GM18868 (cell line): ENCODE data around the gene KRT17.
"Not testable (repeated sequence)": the region's sequence is repeated elsewhere in the genome, so short reads cannot be mapped to it uniquely, and the experiment has no call there.

Experiments used
- ATAC-seq: cut with Tn5 transposase; IDR thresholded peaks from one replicate; pipeline ENCODE4 v1.9.1; 2021; ENCODE audit warnings: mild to moderate bottlenecking, moderate library complexity; ENCODE audit not compliant: unreplicated experiment

The KRT17 gene

DNA sequence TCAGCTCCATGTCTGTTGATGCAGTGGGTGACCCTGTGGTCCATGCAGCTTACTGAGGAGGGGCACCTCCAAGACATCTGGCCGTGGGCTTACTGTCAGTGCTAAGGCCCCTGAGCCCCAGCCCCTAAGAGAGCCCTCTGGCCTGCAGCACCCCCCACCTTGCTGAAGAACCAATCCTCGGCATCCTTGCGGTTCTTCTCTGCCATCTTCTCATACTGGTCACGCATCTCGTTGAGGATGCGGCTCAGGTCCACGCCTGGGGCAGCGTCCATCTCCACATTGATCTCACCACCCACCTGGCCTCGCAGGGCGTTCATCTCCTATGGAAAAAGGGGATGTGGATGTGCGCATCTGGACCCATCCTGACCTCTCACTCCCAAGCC lies 2.9 kb downstream of the KRT17 start:
- not testable (repeated sequence) for ATAC-seq

DNA sequence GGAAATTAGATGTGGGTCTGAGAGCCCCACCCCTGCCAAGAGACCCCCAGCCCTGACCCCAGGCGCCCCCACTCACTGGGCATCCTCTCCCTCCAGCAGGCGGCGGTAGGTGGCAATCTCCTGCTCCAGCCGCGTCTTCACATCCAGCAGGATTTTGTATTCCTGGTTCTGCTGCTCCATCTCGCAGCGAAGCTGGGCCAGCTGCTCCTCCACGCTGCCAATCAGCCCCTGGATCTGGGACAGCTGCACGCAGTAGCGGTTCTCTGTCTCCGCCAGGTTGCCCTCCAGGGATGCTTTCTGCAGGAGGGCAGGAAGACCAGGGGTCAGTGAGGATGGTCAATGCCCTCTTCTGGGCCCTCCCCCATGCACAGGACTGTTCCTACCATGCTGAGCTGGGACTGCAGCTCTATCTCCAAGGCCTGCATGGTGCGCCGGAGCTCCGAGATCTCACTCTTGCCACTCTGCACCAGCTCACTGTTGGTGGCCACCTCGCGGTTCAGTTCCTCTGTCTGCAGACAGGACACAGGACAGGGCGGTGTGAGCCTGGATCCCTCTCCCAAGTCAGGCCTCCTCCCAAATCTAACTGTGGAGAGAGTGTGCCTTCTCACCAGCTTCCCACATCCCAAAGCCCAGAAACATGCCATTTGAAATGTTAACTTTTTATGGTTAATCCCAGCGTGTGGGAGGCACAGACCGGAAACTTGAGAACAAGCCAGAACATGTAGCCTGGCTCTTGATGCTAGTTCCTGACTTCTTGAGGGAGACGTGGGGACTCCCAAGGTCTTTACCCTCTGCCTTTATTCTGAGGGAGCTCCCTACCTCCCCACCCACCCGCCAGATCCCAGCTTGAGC lies 3.6 kb downstream of the KRT17 start:
- ATAC-seq, result no peak

DNA sequence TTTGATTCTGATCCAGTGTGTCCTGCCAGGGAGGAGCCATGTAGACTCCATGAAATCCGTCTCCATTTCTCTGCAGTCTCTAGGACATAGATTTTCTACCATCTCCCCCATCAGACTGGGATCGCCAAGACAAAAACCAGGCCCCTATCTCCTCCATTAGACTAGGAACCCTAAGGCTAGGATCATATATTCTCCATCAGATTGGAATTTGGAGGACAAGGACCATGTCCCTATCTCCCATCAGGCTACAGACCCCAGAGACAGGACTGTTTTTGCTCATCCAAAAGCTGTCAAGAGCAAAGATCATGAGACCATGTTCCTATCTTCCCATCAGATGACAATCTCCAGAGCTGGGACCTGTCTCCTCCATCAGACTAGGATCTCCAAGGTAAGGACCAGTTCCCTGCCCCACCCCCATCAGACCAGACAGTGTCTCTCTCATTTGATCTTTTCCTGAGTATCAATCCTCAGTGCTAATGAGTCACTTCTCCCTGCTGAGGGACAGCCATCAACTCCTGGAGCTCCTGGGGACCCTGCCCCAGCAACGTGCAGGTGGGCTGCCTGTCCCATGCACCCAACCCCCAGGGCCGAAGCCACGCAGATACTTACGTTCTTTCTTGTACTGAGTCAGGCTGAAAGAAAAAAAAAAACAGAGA lies 4.3 kb downstream of the KRT17 start:
- ATAC-seq, result not testable (repeated sequence)

DNA sequence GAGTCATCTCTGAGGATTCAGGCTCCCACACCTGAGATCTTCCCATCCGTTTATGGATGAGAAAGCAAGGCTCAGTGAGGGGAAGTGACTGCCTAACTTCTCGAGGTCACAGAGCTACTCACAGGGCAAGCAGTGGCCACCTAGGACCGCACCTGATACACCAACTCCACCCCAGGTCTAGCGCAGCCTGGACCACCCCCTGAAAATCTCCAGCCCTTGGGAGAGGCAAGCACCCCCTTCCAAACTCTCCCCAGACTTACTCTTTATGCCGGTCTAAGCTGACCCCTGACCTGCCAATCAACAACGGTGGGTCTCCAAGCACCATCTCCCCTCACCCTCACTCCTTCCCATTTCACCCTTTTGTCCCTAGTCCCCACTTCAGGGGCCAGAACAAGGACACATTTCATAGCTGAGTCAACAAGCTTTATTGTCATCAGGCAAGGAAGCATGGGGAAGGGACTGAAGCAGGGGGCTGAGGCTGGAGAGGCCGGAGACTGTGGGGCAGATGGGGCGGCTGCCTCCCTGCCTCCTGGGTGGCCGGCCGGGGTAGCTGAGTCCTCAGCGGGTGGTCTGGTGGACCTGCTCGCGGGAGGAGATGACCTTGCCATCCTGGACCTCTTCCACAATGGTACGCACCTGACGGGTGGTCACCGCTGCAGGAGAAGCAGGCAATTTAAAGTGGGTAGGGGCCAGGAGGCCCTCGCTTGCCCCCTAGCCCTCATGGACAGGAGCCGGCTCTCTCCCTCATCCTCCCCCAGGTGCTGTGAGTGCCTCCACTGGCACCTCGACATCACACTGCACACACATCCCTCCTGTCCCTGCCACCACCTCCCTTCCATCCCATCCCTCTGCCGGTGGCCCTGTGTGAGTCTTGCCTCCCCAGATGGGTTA lies 5.1 kb downstream of the KRT17 start:
- ATAC-seq, result no peak

DNA sequence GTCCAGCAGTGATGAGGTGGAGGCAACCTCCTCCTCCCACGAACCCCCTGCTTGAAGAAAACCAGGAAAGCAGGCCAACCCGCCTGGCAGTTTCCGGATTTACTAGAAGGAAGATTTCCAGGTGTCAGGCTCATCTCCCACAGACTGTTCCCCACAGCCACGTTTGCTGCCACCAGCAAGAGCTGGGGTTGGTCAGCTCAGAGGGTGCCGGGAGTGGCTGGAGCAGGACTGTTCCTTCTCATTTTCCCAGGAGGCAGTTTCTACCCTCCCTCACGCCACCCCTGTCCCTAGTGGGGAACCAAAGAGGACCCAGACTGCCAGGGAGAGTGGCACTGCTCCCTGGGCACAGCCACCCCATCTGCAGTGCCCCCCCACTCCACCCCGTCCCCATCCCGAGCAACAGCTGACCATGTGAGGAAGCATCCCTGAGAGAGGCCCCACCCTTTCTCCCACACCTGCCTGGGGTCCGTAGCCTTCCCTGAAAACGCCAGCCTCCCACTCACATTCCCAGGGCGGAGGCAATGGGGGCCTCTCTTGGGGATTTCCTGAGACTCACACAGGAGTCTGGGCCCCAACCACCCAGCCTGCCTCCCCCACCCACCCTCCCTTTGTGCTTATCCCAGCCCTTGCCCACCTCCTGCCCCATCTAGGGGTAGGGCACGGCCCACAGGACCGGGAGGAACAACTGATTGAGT lies 5.9 kb downstream of the KRT17 start:
- no peak for ATAC-seq

DNA sequence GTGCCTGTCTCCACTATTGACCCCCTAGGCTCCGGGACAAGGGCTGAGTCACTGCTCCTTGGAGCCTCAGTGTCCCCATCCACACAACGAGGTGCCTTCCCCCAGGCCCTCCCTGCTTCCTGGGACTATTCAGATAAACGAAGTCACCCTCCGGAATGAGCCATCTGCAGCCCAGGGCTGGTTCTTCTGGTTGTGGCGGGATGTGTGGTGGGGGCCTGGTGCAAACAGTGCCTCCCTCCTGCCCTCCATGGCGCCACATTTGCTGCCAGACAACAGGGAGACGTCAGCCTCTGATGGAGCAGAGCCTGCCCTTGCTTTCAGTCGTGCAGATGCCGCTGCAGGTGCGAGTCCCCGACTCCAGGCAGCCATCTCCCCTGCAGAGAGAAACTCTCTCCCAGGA lies 6.7 kb downstream of the KRT17 start:
- ATAC-seq, result no peak

DNA sequence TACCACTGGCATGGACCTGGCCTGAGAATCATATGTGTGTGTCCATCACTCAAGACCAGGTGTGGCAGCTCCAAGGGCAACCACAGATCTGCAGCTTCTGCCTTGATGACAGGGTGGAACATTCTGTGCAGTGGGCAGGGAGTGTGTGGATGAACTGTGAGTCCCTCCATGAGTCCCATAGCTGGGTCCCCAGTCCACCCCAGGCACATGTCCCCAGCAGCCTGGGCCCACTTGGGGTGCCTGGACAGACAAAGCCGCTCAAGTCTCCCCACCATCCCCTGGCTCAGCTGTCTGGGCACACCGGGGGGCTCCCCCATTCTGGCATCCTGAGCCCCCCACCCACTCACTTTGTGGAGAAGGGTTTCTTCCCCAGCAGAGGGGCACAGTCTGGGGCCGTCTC lies 7.2 kb downstream of the KRT17 start:
- ATAC-seq, result no peak

DNA sequence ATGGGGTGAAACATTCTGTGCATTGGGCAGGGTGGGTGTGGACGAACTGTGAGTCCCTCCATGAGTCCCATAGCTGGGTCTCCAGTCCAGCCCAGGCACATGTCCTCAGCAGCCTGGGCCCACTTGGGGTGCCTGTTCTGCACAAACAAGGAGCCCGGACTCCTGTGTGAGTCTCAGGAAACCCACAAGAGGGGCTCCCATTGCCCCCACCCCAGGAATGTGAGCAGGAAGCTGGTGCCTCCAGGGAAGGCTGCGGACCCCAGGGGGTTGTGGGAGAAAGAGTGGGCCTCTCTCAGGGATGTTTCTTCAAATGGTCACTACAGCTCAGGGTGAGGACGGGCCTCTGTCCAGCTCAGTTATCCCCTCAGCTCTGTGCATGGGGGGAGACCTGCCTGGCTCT lies 7.9 kb downstream of the KRT17 start:
- not testable (repeated sequence) for ATAC-seq

DNA sequence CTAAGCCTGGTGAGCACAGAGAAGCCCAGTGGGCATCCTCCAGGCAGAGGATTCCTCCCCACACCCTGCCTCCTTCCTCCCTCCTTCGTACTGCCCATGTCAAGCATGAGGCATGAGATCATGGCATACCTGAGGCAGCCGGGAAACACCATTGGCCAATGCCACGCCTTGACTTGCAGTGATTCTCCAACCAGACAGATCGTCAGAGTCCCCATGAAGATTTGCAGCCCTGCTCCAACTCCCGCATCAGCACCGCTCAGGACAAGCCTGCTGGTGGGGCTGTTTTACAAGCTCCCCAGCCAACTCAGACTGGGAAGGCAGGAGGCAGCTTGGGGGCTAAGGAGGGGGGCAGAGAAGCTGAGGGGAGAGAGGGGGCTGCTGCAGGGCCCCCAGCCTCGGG lies 8.9 kb downstream of the KRT17 start:
- no peak for ATAC-seq

DNA sequence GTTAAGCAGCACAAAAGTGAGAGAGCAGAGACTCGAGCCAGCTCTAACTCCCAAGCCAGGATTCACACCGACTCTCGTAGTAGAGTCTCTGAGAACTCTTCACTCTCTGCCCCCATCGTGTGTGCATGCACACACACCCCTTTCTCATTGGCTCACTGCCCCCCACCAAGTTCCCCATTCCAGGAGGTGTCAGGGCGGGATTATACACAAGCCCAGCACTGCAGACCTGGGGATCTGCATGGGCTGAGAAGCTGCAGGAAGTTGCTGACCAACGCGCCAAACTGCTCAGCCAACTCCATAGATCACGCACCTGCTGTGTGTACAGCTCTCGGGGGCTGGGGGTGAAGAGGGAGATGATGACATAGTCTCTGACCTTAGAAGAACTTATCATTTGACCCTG lies 9.6 kb downstream of the KRT17 start:
- not testable (repeated sequence) for ATAC-seq

DNA sequence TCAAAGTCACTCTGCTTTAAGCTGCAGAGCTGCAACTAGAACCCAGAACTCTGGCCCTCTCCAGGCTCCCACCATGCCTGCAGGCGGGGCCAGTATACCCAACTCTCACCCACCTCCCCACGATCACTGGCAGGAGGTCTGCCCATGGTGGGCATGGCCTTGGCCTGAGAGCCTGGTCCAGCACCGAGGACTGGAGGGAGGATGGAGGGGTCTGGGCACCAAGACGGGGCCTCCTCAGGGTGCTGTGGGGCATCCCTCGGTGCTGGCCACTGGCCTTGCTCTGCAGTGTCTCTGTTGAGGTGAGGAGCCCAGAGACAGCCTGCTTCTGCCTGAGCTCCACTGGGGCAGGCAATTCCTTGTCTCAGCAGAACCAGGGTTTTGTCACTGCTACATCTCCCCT lies 10.3 kb downstream of the KRT17 start:
- no peak for ATAC-seq

DNA sequence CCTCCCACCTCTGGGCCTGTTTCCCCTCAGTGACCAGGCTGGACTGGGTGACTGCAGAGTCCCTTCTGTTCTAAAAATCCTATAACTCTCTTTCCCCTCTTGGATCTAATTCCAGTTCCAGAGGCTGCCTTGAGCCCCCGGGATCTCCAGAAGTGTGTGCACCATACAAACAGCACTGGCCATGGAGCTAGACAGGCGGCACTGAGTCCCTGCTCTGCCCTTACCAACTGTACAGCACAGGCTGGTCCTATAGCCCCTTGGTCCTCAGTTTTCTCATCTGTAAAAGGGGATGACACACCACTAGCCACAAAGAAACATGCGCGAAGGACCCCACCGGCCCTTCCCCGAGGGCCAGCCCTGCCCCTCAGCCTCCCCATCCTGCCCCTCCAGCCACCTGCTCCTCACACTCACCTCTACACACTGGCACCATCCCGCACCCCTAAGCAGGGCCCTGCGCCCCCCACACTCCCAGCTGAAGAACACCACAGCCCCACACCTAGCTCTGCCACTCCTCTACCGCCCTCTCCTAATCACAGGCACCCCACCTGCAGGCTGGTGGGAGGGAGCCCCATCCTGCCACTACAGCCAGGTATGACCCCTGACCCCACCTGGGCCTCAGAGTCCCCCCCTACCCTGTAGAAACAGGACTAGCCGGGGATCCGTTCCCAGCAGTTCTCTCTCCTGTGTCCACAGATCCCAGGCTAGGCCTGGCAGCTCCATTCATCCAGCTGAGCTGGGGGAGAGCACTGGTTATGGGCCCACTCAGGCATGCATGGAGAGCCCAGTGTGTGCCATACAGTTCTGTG lies 10.9 kb downstream of the KRT17 start:
- no peak for ATAC-seq

DNA sequence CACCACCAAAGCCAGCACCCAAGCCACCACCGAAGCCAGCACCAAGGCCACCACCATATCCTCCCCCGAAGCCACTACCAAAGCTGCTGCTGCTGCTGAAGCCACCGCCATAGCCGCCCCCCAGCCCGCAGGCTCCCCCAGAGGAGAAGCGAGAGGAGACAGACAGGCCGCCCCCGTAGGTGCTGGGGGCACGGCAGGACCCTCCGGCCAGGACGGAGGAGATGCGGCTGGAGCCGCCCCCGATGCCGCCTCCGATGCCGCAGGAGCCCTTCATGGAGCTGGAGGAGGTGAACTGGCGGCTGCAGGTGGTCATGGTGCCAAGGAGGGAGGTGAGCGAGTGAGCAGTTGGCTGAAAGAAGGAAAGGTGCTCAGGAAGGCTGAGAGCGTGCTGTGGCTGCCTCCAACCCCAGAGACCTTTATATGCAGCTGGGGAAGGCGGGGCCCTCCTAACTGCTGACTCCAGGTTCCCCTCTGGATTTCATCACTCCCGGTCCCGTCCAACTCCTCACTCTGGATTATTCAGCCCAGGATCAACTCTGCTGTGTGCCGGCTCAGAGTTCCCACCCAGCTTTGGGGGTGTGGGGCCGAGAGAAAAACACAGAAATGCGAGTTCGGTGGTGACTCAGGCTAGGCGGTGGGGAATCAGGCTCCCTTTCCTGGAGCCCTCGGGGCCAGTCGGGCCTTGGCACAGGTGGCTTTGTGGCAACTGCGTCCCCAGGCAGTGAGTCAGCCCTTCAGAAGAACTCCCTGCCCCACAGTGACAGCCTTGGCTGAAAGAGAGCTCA lies 11.8 kb downstream of the KRT17 start, which contains the start of gene KRT16:
Gene KRT16 (minus strand): TSS at position 392 of the 785 bp plus-strand sequence. CDS start 79 bp downstream, at position 313.
- ATAC-seq, result not testable (repeated sequence)

DNA sequence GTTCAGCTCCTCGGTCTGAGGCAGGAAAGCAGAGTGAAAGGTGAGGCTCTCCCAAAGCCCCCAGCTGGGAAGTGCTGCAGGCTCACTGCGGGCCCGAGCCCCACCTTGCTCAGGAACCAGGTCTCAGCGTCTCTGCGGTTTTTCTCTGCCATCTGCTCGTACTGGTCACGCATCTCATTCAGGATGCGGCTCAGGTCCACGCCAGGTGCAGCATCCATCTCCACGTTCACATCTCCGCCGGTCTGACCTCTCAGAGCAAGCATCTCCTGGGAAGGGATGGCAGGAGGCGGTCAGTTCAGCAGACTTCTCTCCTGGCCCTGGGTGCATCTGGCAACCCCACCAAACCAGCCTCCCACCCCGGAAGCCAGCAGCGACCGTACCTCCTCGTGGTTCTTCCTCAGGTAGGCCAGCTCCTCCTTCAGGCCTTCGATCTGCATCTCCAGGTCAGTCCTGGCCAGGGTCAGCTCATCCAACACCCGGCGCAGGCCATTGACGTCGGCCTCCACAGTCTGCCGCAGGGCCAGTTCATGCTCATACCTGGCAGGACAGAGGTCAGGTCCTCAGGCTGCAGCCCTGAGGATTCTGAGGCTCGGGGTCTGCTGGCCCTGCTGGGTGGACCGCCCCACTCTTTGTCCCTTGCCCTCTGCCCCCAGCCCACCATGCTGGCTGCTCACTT lies 13.3 kb downstream of the KRT17 start:
- no peak for ATAC-seq

DNA sequence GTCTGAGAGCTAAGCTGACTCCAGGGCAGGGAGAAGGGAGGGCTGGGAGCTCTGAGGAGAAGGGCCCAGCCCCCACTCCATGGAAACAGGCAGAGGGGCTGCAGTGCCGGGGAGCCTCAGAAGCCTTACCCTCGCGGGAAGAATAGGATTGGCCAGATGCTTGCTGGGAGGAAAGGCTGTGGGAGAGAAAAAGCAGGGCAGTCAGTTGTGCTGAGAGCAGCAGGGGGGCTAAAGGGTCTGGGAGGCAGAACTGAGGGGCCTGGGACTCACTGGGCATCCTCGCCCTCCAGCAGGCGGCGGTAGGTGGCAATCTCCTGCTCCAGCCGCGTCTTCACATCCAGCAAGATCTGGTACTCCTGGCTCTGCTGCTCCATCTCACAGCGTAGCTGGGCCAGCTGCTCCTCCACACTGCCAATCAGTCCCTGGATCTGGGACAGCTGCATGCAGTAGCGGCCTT lies 14.3 kb downstream of the KRT17 start:
- not testable (repeated sequence) for ATAC-seq

DNA sequence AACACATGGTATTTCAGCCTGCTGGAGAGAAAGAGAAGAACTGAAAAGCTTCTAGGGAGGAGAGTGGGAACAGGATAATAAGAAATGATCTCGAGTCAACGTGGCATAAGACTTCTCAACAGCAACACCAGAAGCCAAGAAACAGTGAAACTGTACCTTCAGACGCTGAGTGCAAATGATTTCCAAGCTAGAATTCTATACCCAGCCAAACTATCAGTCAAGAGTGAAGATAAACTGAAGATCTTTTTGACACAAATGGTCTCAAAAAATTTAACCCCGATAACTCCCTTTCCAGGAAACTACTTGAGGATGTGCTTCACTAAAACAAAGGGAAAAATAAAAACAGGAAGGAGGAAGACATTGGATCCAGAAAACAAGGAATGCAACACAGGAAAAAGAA lies 17.4 kb downstream of the KRT17 start:
- not testable (repeated sequence) for ATAC-seq

DNA sequence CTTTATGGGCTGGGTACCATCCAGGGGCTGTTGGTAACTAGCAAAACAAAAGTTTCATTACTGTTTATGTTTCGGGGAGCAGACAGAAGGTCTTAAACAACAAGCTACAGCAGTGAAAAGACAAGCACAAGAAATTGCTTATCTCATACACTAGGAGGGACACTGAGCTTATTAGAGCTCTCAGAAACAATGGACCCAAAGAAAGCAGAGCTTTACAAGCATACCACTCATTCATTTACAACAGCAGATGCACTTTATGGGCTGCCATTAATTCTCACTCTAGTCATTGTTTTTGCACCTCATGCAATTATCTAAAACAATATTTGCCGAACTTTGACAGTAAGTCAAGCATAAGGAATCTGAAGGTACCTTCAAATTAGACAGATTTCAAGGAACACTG lies 21.9 kb downstream of the KRT17 start:
- ATAC-seq, result no peak

DNA sequence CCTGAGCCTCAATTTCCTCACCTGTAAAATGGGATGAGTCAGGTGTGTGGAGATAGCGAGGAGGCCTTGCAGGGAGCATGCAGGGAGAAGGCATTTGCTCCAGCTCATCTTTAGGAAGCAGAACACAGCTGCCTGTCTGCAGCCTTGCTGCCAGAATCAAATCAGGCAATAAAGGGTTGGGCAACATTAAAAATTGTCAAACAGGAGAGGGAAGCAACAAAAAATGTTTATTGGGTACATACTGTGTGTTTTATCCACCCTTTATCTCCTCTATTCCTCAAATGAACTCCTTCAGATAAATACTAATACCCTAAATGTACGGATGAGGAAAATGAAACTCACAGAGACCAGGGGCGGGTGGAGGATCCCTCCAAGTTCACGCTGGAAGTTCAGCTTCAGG lies 24.1 kb downstream of the KRT17 start:
- ATAC-seq, result no peak
